Measurements from ENCODE around the gene MLX.

The MLX gene

GRCh38 chr17:42566215-42566882 is 551 bp upstream of the MLX start:
- Histone ChIP-seq H3K79me2 (ENCODE audit: insufficient read depth, low read length) (peaks cover 40% of the 10 kb centered on the region), H3K36me3 (ENCODE audit: low read length) (0 out of 2 replicates have a peak, but pooled peaks cover under 1% of the 10 kb centered on the region)
- TF ChIP-seq CTCF (IDR thresholded peaks at IDR 0.05; ENCODE audit: insufficient read depth, low read length, poor library complexity, severe bottlenecking) (no peak), EZH2phosphoT487 (conservative IDR thresholded peaks at IDR 0.05; ENCODE audit: low read length) (no peak)

GRCh38 chr17:42568341-42569111 is 1.6 kb downstream of the MLX start:
- no peaks in the 10 kb centered on the region for H3K9me2 ChIP-seq (replicated peaks; ENCODE audit: insufficient read depth, low read length)
- H3K4me3 ChIP-seq (ENCODE audit: insufficient read depth, low read length, poor library complexity, severe bottlenecking), result no peak overlapping the region
- H3K4me2 ChIP-seq (ENCODE audit: low read depth, low read length, poor library complexity, severe bottlenecking), result no peak overlapping the region
- peaks cover 20% of the 10 kb centered on the region for H3K79me2 ChIP-seq (ENCODE audit: insufficient read depth, low read length)
- no peak overlapping the region for H3K27ac ChIP-seq (ENCODE audit: low read depth, low read length)
- no peaks in the 10 kb centered on the region for H3K9me3 ChIP-seq (ENCODE audit: insufficient read depth, low read length)
- TF ChIP-seq CTCF (IDR thresholded peaks at IDR 0.05; ENCODE audit: insufficient read depth, low read length, poor library complexity, severe bottlenecking) (no peak), EZH2phosphoT487 (conservative IDR thresholded peaks at IDR 0.05; ENCODE audit: low read length) (no peak)
- H3K27me3 ChIP-seq (ENCODE audit: low read length), result no peaks in the 10 kb centered on the region
- H3K36me3 ChIP-seq (ENCODE audit: low read length), result peaks cover 10% of the 10 kb centered on the region; the same call in 1 of the 2 replicates
- H3K9ac ChIP-seq (ENCODE audit: low read length), result no peak overlapping the region
- no peak overlapping the region for H2AFZ ChIP-seq (ENCODE audit: low read depth, low read length, severe bottlenecking)
- H4K20me1 ChIP-seq (ENCODE audit: low read depth, low read length), result no peaks in the 10 kb centered on the region
- peaks cover 13% of the 10 kb centered on the region; the same call in 1 of the 2 replicates for H3F3A ChIP-seq (ENCODE audit: insufficient read depth)

More at GRCh38 chr17:42566215-42566882, 551 bp upstream of the MLX start:
- Histone ChIP-seq H3K9me3 (ENCODE audit: insufficient read depth, low read length) (no peaks in the 10 kb centered on the region), H3K9ac (ENCODE audit: low read length) (peak overlapping the region; percentile 78), H3K4me2 (ENCODE audit: low read depth, low read length, poor library complexity, severe bottlenecking) (peak overlapping the region; percentile 86), H3K9me2 (replicated peaks; ENCODE audit: insufficient read depth, low read length) (no peaks in the 10 kb centered on the region), H4K20me1 (ENCODE audit: low read depth, low read length) (no peaks in the 10 kb centered on the region), H3K27ac (ENCODE audit: low read depth, low read length) (peak overlapping the region; percentile 25), H3F3A (ENCODE audit: insufficient read depth) (0 out of 2 replicates have a peak, but pooled peaks cover 5% of the 10 kb centered on the region), H3K27me3 (ENCODE audit: low read length) (no peaks in the 10 kb centered on the region), H2AFZ (ENCODE audit: low read depth, low read length, severe bottlenecking) (no peak overlapping the region), H3K4me3 (ENCODE audit: insufficient read depth, low read length, poor library complexity, severe bottlenecking) (peak overlapping the region; percentile 79)

GRCh38 chr17:42571435-42572225 is 4.7 kb downstream of the MLX start:
- no peak overlapping the region for H3K4me2 ChIP-seq (ENCODE audit: low read depth, low read length, poor library complexity, severe bottlenecking)
- H3K36me3 ChIP-seq (ENCODE audit: low read length), result peaks cover 17% of the 10 kb centered on the region; the same call in 1 of the 2 replicates
- H3K79me2 ChIP-seq (ENCODE audit: insufficient read depth, low read length), result peaks cover 15% of the 10 kb centered on the region
- no peaks in the 10 kb centered on the region for H3K9me3 ChIP-seq (ENCODE audit: insufficient read depth, low read length)
- no peaks in the 10 kb centered on the region for H4K20me1 ChIP-seq (ENCODE audit: low read depth, low read length)
- no peak overlapping the region for H3K27ac ChIP-seq (ENCODE audit: low read depth, low read length)
- no peak overlapping the region for H2AFZ ChIP-seq (ENCODE audit: low read depth, low read length, severe bottlenecking)
- peaks cover 25% of the 10 kb centered on the region; the same call in 1 of the 2 replicates for H3F3A ChIP-seq (ENCODE audit: insufficient read depth)
- no peaks in the 10 kb centered on the region for H3K9me2 ChIP-seq (replicated peaks; ENCODE audit: insufficient read depth, low read length)
- TF ChIP-seq EZH2phosphoT487 (conservative IDR thresholded peaks at IDR 0.05; ENCODE audit: low read length) (no peak), CTCF (IDR thresholded peaks at IDR 0.05; ENCODE audit: insufficient read depth, low read length, poor library complexity, severe bottlenecking) (no peak)
- no peak overlapping the region for H3K9ac ChIP-seq (ENCODE audit: low read length)
- no peaks in the 10 kb centered on the region for H3K27me3 ChIP-seq (ENCODE audit: low read length)
- no peak overlapping the region for H3K4me3 ChIP-seq (ENCODE audit: insufficient read depth, low read length, poor library complexity, severe bottlenecking)

All from SU-DHL-6 (cell line).